ENCODE results near the gene MYBPC2.

DNA sequence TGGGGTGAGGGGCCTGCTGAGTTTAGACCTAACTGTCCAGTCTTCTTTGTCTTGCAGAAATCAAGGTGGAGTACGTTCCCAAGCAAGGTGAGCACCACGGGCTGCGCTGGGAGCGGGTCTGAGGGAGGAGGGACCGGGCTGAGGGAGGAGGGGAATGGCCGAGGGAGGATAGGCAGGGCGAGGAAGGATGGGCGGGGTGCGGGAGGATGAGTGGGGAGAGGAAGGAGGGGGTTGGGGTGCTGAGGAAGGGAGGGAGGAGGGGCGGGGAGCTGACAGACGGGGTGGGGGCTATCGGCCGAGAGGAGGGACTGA lies 18.5 kb downstream of the MYBPC2 start:
- TF ChIP-seq EZH2phosphoT487 (IDR thresholded peaks at IDR 0.05; ENCODE audit: insufficient read depth, low read depth) (no peak), EZH2 (IDR thresholded peaks at IDR 0.05; ENCODE audit: insufficient read depth, poor library complexity, severe bottlenecking) (no peak)

Data from GM23248 (cell line).